IPS DF 4.7 (cell line): ENCODE measurements around the gene IFNG.

Experiments used
- DNase-seq: peaks from one replicate; pipeline ENCODE4 v3.0.0-alpha.2; 2013; ENCODE audit warnings: low spot score; ENCODE audit errors: extremely low read depth

IFNG gene

DNA sequence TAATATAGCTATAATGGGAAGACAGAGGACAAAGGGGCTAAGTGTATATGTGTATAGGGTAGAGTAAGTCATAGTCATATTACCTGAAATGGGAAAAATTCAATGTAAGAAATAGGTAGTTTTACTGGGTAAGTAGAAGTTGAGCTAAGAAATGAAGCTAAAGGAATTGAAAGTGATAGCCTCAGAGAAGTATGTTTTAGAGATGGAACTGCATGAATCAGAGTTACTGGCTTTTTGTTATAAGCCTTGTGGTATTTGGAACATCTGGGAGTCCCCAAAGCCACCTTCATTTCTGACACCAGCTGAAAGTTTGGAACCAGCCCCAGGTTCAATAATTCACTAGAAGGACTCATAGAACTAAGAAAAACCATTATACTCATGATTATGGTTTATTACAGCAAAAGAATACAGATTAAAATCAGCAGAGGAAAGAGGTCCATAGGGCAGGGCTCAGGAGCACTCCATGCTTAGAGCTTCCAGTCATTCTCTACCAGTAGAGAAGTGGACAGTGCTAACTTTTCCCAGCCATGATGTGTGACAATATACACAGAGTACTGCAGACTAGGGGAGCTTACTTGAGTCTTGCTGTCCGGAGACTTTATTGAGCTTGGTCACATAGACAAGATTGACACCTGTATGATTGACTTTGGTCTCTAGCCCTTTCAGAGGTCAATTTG is 9.8 kb upstream of the IFNG start:
- DNase-seq: no peak

DNA sequence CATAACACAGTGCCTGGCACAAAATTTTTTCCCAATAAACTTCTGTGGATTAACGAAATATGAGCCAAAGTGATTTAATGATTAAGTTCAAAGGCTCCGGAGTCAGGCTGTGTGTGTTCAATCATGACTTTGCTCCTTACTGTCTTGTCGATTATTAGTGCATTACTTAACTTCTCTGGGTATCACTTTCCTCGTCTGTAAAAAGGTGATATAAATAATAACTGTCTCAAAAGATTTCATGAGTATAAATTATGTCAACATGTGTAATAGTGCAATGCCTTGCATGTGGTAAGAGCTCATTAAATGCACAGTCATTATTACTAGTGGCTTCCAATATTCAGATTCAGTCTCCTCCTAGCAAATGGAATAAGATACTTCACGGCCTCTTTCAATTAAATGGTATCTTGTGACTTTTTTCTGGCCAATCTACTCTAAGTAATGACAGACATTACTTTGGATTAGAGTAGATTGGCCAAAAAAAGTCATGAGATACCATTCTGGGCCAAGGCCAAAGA is 6.8 kb upstream of the IFNG start:
- DNase-seq: no peak

DNA sequence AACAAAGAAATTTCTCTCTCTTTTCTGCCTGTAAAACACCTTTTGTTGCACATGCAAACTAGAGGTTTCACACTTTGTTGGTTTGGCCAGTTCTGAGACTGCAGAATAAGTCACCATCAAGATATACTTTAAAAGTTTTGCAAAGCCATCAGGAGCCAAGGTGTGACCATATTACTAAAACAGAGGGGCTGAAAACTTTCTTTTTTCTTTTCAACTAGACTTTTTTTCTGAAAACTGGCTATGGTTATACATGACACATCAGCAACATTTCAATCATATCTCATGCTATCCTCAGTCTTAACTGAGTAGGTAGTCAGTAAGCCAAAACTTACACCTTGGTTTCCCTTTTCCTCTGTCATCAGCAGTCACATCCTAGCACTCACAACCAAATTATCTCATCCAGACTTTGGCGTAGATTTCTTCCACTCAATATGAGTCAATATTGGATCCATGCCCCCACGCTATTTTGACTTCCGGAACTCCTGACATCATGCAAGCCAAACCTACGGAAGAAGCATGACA is 4.1 kb upstream of the IFNG start:
- DNase-seq: no peak

DNA sequence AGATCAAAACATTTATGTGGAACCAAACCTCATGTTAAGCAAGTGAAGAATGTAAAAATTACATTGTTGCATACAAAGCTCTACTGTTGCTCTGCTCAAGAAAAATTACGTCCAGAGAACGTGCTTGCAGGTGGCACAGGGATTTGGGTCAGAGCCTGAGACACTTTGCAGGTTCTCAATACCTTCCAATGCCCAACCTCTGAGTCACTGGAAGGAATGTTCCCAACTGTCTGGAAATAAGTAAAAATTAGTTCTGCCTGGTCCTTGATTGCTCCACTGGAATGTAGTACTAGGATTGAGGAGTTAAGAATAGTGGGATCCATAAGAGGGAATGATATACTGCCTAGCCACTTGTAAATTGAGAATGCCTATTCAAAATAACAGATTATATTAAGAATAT is 2.8 kb upstream of the IFNG start:
- no peak for DNase-seq

DNA sequence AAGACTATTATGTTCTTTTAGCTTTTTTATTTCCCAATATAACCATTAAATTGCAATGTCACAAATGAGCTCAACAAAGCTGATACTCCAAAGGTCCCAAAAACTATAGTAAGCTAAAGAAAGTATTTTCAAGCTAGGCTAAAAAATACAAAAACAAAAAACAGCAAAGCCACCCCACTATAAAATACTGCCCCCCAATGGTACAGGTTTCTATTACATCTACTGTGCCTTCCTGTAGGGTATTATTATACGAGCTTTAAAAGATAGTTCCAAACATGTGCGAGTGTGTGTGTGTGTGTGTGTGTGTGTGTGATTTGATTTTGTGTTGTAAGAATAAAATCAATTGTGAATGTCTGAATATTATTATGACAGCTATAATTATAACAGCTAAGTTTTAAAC is 1.1 kb downstream of the IFNG start:
- no peak for DNase-seq

DNA sequence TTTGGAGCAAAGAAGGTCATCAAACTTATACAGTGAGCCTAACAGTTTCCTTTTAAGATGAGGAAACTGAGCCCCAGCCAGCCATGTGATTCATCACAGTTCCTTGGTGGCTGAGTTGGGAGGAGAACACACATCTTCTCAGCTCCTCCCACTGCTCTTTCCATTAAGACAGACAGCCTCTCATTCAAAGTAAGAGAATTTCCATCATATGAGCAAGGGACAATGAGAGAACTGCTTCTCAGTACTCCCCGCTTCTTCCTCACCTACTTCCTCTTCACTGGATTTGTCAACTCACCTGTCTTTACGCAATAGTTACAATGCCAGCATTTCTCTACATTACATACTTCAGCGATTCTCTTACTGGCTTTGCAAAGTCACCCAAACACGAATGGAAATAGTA is 2.2 kb downstream of the IFNG start:
- no peak for DNase-seq

DNA sequence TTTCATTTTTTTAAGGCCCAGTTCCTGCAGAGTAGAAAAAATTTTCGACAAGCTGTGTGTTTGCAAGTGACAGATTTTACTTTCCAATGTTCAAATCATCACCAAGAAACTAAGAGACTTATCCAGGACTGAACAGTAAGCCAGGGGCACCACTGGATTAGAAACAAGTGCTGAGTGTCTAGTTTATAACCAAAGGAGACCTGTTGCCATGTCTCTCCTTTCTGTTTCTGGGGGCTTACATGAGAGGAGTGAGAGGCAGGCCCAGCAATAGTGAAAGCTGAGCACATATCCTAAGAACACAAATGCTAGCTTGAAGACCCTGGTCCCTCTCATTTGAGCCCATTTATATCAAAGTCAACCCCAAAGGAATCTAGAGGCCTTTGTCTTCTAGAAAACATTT is 2.9 kb downstream of the IFNG start:
- no peak for DNase-seq

DNA sequence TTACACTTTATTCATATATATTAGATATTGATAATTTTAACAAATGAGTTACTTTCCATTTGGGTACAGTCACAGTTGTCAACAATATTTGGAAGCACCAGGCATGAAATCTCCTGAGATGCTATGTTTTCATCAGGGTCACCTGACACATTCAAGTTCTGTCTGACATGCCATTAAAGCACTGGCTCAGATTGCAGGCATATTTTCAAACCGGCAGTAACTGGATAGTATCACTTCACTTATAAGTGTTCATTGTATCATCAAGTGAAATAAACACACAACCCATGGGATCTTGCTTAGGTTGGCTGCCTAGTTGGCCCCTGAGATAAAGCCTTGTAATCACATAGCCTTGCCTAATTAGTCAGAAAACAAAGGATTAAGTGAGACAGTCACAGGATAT is 4.8 kb downstream of the IFNG start:
- DNase-seq: no peak

DNA sequence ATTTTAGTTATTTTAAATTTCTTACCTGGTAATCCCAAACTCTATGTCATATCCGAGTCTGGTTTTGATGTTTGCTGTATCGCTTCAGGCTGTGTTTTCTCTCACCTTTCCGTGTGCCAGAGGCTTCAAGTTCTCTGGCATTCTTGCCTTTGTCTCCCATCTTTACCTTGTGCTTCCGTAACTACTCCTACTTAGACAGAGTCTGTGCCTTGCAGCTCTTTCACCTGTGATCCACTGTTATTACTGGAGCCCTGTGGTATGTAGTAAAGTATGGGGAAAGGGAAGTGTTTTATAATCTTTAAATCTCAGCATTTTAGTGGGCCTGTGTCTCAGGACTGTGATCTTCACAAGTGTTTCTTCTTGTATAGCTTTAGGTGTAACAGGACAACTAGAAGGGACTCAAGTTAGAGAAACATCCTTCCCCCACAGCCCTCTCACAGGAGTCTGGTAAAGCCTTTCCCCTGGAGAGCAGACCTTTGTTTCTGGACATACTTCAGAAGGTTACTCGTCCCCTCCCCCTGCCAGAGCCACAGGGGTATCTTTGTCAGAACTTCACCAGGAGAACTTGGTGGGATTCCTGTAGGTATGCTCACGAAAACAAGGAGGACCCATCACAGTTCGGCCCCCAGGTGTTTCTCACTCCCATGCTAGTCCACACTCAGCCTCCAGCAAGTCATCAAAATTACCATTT is 11.1 kb downstream of the IFNG start:
- DNase-seq: no peak

DNA sequence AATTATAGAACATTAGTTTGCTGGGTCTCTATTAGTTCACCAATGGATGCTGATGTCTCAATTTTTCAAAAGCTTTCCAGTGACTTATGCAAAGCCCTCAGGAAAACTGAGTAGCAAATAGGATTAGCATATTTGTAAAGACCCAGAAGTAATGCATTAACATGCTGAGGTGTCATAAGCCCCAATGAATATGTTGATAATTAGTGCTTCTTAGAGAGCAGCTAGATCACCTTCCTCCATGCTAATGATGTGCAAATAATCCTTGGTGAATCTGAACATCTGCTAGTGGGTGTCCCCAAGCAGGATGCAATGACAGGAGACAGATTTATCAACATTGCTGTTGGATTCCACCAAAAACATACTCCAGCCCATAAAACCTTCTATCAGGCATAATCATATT is 19.0 kb downstream of the IFNG start:
- no peak for DNase-seq

DNA sequence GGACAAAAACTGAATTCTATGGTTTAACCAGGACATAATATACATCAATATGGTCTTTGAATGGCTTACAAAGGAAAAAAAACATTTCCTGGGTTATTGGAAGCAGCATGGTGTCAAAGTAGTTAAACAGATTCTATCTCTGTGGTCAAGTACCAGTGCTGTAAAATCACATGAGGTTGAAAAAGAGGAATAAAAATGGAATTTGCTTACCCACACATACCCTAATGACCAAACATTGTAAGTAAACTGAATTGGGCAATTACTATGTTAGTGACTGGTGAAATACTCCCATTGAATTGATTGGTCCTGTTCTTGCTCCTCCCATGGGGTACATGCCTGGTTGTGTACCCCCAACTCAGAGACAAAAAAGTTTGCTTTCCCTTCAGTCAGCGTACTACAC is 19.6 kb downstream of the IFNG start:
- DNase-seq: no peak

DNA sequence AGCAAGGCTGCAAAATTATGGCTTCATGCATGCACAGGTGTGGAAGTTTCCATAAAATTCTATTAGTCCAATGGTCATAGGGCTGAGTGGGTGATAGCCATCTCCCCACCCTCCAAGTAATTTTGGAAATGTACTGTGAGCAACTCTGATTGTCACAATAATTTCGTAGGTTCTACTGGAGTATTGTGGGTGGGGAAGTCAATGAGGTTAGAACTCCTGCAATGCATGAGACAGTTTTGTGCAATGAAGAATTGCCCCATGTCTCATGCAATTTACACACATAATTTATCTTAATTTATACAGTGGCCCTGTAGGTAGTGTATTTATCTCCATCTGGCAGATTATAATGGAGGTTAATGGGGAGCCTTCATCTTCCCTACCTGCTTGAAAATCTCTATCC is 20.5 kb downstream of the IFNG start:
- no peak for DNase-seq

DNA sequence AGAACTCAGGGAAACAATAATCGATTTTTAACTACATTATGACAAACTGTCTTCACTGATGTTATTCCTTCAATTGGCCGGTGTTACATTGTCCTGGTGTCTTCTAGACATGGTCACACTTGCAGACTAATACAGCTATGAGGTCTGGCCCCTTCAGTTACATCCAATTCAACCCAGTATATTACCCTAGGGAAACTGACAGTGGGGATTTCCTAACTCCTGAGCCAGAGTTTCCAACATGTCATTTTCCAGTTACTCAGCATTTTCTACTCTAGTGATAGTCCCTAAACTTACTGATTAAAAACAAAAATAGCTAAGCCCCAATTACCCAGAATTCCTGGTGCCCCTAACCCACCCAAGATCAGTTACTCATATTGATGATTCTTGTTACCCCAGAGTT is 21.1 kb downstream of the IFNG start:
- no peak for DNase-seq

DNA sequence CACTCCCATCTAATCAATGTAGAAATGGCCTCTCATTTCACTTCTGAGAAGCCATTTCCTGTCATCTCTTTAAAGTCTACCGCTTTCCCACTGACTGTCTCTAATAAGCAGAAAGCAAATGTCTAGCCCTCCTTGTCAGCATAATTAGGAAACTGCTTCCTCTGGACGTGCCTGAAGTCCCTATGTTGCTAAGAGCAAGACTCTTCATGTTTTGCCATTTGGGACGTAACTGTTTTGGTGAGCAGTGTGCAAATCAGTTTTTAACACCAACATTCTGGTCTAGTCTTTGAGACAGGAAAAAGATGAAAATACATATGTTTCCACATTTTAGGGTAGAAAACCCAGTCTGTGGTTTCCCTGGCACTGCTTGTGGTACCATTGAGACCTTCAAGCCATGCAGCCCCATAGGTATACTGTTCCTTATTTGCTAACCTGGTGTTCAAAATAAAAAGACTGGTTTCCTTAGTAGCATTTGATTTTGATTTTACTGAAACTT is 22.2 kb downstream of the IFNG start:
- no peak for DNase-seq

DNA sequence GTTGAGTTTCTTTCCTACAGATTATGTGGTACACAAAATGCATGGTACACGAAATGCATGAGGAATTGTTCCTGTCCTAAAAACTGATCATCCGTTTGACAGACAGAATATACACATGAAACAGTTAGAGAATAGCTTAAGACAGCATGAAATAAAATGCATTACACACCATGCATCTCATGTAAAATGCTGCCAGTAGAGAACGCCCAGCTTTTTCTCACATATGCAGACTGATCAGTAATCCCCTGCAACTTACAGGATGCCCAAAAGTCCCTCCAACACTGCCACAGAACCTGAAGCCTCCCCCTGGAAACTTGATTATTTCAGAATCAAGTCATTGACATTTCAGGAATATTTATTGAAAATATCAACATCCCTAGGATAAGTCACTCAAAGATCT is 24.0 kb downstream of the IFNG start:
- no peak for DNase-seq

DNA sequence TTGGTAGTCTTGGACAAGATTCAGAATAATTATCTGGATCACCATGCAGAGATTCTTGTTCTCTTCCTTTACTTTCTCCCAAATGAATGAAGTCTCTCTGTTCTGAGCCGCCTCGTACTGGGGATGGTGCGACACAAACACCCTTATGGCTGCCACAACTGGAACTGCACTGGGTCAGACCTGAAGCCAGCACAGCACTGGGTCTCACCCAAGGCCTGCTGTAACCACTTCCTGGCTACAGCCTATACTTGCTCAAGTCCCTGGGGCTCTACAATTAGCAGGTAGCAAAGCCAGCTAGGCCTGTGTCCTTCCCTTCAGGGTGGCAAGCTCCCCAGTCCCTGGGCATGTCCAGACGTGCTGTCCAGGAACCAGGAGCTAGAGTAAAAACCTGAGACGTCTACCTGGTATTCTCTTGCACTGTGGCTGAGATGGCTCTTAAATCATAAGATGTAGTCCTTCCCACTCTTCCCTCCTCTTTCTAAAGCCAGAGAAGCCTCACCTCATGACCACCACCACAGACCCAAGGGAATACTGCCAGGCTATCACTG is 27.6 kb downstream of the IFNG start:
- no peak for DNase-seq

DNA sequence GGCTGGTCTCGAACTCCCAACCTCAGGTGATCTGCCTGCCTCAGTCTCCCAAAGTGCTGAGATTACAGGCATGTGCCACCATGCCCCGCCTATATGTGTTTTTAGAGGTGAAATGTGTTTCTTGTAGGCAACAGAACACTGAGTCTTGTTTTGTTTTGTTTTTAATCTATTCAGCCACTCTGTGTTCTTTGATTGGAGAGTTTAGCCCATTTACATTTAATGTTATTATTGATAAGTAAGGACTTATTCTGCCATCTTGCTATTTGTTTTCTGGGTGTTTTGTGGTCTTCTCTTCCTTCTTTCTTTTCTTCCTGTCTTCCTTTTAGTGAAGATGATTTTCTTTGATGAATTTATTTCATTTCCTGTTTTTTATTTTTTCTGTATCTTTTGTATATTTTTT is 29.6 kb downstream of the IFNG start:
- DNase-seq: no peak

DNA sequence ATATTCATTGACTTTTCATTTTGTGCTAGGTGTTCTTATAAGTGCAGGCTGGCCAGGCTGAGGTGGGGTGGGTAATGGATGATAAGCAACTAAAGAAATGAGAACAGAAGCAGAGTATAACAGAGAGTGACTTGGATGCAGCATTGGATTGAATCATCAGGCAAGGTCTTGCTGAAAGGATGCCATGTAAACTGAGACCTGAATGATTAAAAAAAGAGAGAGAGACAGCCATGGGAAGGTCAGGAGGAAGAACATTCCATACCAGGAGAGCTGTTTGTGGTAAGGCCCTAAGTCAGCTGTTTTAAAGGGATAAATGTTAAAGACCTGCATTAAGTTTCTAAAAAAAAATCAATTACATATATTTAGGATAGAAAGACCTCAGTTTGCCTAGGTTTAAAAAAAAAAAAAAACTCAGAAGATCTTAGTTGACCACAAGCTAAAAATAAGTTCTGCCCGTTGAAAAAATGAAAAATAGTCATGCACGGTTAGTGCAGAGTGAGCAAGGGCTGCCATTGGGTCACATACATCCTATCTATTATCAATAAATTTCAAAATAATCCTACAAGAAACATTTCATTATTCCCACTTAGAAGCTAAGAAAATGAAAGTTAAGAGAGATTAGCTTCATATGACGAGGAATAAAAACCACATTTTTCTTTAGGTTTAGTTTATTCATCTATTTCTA is 37.2 kb downstream of the IFNG start:
- DNase-seq: no peak

DNA sequence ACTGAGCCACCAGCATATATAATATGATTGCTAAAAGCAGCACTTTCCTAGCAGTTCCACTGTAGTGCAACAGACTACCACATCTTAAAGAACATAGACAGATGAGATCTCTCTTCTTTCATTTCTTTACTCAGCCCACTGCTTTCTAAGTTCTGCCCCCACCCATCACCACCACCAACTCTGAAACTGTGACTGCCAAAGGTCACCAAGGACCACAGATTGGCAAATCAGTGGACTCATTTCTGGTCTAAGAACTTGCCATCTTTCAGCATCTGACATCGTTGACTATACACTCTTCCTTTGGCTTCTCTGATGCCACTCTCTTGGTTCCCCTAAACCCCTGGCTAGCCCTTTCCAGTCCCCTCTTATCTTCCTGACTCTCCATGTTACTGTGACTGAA is 38.4 kb downstream of the IFNG start:
- no peak for DNase-seq

DNA sequence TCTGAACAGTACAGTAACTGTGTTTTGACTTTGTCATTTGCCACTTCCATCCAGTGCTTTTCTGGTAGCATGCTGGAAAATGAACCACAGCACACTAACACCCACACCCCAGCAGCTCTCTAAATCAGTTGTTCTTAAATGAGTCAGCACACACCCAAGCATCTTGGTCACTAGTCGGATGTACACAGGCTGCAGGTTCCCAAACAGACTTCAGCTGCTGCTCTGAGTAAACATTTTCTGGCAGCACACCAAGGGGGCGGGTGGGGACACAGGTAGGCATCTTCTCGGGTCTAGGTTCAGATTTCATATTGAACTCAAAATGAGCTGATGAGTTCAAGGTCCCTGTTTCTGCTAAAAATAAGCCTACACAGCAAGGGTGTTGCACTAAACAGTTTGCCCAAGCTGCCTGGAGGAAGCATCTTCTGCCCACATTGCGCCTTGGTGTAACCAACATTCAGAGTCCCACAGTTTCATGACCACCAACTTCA is 39.8 kb downstream of the IFNG start:
- no peak for DNase-seq

DNA sequence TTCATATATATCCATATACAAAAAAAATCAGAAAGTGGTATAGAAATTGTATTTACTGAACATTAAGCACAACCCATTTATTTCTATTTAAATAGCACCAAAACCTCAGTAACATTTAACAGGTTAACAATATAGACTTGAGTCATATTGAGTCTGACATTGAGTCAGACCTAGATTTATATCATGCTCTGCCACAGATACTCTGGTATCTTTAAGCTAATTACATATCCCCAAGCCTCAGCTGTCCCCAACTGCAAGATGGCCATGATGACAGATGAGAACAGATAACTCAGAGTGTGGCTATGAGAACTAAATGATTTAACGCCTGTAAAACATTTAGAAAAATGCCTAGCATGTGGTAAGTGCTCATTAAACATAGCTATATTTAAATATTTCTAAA is 40.3 kb downstream of the IFNG start:
- no peak for DNase-seq
